ENCODE data around the gene CFAP77.

The CFAP77 gene

DNA sequence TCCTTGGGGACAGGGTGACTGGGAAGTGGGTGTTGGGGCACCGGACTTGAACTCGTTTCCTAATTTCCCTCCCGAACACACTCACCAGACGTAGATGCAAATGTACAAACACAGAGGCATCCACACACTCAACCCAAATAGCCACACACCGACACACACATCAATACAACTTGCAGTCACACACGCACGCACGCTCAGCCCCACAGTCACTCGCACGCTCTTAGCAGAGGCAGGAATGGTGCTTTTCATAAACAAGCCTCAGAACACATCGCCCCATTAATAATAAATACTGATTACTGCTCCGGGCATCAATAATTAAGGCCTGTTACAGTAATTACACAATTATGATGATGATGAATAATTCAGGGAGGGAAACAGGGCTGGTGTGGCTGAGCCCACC is 178.1 kb downstream of the CFAP77 start:
- no peak for DNase-seq (ENCODE audit: low spot score)
- in situ Hi-C loops (cut with MboI; ENCODE audit: low sequenced_read_pairs, unreplicated experiment) = no loop called here
- no peak for TF ChIP-seq CTCF (IDR thresholded peaks at IDR 0.05; ENCODE audit: borderline replicate concordance, control extremely low read depth, extremely low read depth, insufficient read depth, missing control alignments)

GRCh38 chr9:132588501-132589147 is 178.6 kb downstream of the CFAP77 start:
- in situ Hi-C loops (cut with MboI; ENCODE audit: low sequenced_read_pairs, unreplicated experiment) = no loop called here
- DNase-seq (ENCODE audit: low spot score) = no peak
- TF ChIP-seq CTCF (IDR thresholded peaks at IDR 0.05; ENCODE audit: borderline replicate concordance, control extremely low read depth, extremely low read depth, insufficient read depth, missing control alignments) = no peak

- in situ Hi-C loops (cut with MboI; ENCODE audit: low sequenced_read_pairs, unreplicated experiment) = no loop called here
These were observed 179.4 kb downstream of the CFAP77 start for GRCh38 chr9:132589148-132590036.

GRCh38 chr9:132590037-132590317 is 180.0 kb downstream of the CFAP77 start:
- in situ Hi-C loops (cut with MboI; ENCODE audit: low sequenced_read_pairs, unreplicated experiment) = no loop called here
- TF ChIP-seq CTCF (IDR thresholded peaks at IDR 0.05; ENCODE audit: borderline replicate concordance, control extremely low read depth, extremely low read depth, insufficient read depth, missing control alignments) = no peak
- no peak for DNase-seq (ENCODE audit: low spot score)

More at GRCh38 chr9:132589148-132590036, 179.4 kb downstream of the CFAP77 start:
- peak; percentile 41 for DNase-seq (ENCODE audit: low spot score)
- no peak for TF ChIP-seq CTCF (IDR thresholded peaks at IDR 0.05; ENCODE audit: borderline replicate concordance, control extremely low read depth, extremely low read depth, insufficient read depth, missing control alignments)

GRCh38 chr9:132590318-132591182 is 180.5 kb downstream of the CFAP77 start:
- TF ChIP-seq CTCF (IDR thresholded peaks at IDR 0.05; ENCODE audit: borderline replicate concordance, control extremely low read depth, extremely low read depth, insufficient read depth, missing control alignments) = no peak
- in situ Hi-C loops (cut with MboI; ENCODE audit: low sequenced_read_pairs, unreplicated experiment) = no loop called here
- DNase-seq (ENCODE audit: low spot score) = peak; percentile 43

- no peak for DNase-seq (ENCODE audit: low spot score)
- no peak for TF ChIP-seq CTCF (IDR thresholded peaks at IDR 0.05; ENCODE audit: borderline replicate concordance, control extremely low read depth, extremely low read depth, insufficient read depth, missing control alignments)
- in situ Hi-C loops (cut with MboI; ENCODE audit: low sequenced_read_pairs, unreplicated experiment) = no loop called here
These were observed 181.2 kb downstream of the CFAP77 start for GRCh38 chr9:132591244-132591643.
